GM20000 (cell line): ENCODE results near the gene ZNF267.
"Not testable (repeated sequence)": the region's sequence is repeated elsewhere in the genome, so short reads cannot be mapped to it uniquely, and the experiment has no call there.

Experiments
- DNase-seq: peaks from one replicate; pipeline ENCODE4 v3.0.0; 2012; ENCODE audit warnings: low spot score
- TF ChIP-seq, protein P1 (sequence below): IDR thresholded peaks from 2 replicates; pipeline ENCODE4 v1.5.1; 2012; ENCODE audit warnings: mild to moderate bottlenecking, control low read depth; ENCODE audit errors: extremely low read depth, missing control alignments

ZNF267 gene

DNA sequence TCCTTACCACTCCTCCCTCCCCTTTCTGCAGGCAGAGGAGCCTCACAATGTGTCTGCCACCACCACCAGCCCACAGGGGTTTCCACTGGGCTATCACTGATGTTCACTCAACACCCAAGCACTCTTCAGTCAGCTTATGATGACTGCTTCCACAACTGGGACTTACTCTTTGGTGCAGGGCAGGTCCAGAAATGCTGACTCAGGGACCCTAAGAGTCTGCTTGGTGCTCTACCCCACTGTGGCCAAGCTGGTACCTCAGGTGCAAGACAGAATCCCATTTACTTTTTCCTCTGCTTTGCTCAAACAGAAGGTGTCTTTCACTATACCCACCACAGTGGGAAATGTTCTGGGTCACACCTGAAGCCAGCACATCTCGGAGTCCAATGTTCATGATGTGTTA is 40.1 kb downstream of the ZNF267 start:
- TF ChIP-seq, protein P1, sequence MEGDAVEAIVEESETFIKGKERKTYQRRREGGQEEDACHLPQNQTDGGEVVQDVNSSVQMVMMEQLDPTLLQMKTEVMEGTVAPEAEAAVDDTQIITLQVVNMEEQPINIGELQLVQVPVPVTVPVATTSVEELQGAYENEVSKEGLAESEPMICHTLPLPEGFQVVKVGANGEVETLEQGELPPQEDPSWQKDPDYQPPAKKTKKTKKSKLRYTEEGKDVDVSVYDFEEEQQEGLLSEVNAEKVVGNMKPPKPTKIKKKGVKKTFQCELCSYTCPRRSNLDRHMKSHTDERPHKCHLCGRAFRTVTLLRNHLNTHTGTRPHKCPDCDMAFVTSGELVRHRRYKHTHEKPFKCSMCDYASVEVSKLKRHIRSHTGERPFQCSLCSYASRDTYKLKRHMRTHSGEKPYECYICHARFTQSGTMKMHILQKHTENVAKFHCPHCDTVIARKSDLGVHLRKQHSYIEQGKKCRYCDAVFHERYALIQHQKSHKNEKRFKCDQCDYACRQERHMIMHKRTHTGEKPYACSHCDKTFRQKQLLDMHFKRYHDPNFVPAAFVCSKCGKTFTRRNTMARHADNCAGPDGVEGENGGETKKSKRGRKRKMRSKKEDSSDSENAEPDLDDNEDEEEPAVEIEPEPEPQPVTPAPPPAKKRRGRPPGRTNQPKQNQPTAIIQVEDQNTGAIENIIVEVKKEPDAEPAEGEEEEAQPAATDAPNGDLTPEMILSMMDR: no peak
- no peak for DNase-seq

DNA sequence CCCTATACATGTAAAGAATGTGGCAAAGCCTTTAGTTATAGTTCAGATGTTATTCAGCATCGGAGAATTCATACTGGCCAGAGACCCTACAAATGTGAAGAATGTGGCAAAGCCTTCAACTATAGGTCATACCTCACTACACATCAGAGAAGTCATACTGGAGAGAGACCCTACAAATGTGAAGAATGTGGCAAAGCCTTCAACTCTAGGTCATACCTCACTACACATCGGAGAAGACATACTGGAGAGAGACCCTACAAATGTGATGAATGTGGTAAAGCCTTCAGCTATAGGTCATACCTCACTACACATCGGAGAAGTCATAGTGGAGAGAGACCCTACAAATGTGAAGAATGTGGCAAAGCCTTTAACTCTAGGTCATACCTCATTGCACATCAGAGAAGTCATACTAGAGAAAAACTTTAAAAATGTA is 42.5 kb downstream of the ZNF267 start:
- no peak for DNase-seq
- TF ChIP-seq, protein P1: no peak

DNA sequence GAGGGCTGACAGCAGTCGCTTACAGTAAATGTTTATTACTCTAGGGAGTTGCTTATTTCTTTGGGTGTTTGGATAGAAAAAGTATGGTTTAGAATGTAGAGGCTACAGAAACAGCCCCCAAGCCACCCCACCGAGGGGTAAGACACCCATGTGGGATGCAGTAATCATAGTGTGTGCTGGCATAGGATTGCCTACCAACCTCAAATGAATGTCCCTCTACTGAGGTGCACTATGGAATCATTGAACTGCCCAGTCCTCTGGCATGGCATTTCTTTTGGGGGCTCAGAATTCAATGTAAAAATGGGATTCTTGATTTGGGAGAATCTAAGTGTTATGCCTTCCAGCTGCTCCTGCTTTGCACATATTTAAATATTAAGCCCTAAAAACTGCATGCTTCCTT is 46.8 kb downstream of the ZNF267 start:
- DNase-seq: no peak
- TF ChIP-seq, protein P1: no peak

DNA sequence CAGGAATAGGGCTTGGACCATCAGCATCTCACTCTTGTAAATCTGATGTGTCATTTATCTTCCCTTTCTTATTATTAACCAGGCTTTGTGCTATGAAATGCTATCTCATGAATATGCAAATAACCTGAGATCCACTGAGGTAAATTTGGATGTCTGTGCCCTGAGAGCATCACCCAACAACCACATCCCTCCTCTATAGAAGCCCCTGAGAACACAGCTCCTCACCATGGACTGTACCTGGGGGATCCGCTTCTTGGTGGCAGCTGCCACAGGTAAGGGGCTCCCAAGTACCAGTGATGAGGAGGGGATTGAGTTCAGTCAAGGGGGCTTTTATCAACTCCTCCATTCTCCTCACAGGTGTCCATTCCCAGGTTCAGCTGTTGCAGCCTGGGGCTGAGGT is 78.2 kb downstream of the ZNF267 start:
- DNase-seq: not testable (repeated sequence)

DNA sequence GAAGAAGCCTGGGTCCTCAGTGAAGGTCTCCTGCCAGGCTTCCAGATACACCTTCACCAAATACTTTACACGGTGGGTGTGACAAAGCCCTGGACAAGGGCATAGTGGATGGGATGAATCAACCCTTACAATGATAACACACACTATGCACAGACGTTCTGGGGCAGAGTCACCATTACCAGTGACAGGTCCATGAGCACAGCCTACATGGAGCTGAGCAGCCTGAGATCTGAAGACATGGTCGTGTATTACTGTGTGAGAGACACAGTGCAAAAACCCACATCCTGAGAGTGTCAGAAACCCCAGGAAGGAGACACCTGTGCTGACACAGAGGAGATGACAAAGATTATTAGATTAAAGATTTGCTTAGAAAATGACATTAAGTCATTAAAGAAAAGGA is 78.6 kb downstream of the ZNF267 start:
- DNase-seq: not testable (repeated sequence)

DNA sequence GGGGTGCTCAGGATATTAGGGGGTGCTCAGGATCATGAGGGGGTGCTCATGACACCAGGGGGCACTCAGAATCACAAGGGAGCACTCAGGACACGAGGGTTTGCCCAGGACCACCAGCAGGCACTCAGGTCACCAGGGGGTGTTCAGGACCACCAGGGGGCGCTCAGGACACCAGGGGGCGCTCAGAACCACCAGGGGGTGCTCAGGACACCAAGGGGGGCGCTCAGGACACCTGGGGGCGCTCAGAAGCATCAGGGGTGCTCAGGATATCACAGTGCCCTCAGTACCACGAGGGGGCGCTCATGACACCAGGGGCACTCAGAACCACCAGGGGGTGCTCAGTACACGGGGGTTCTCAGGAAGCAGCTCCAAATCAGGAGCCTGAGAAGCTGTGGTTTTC is 82.6 kb downstream of the ZNF267 start:
- DNase-seq: not testable (repeated sequence)

DNA sequence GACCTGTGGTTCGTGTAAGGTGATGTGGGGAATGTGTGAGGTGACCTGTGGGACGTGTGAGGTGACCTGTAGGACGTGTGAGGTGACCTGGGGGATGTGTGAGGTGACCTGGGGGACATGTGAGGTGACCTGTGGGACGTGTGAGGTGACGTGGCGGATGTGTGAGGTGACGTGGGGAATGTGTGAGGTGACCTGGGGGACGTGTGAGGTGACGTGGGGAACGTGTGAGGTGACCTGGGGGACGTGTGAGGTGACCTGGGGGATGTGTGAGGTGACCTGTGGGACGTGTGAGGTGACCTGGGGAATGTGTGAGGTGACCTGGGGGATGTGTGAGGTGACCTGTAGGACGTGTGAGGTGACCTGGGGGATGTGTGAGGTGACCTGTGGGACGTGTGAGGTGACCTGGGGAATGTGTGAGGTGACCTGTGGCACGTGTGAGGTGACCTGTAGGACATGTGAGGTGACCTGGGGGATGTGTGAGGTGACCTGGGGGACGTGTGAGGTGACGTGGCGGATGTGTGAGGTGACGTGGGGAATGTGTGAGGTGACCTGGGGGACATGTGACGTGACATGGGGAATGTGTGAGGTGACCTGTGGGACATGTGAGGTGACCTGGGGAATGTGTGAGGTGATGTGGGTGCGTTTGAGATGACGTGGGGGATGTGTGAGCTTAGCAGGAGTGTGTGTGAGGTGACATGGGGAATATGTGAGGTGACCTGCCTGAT is 86.7 kb downstream of the ZNF267 start:
- not testable (repeated sequence) for DNase-seq
